ENCODE data around the gene OR8B4. TPM values are rescaled to one million over a fixed set of nuclear protein-coding genes. Genes with fewer than 3 reads are reported as not detected.
"Not testable (repeated sequence)": the region's sequence is repeated elsewhere in the genome, so short reads cannot be mapped to it uniquely, and the experiment has no call there.

Gene OR8B4
- total and polyA plus RNA-seq, 4 donors, result not detected

GRCh38 chr11:124463990-124464389 is 39.3 kb upstream of the OR8B4 start:
- no peak for TF ChIP-seq CTCF (IDR thresholded peaks at IDR 0.05; ENCODE audit: control extremely low read depth, extremely low read depth)
- no peak overlapping the region for H3K9ac ChIP-seq (ENCODE audit: insufficient read depth in 1 of 2, low read length in 2 of 2)
- H3K4me1 ChIP-seq (ENCODE audit: control insufficient read depth in 5 of 5, insufficient read depth in 5 of 5, low read length in 5 of 5), result no peaks in the 10 kb centered on the region

GRCh38 chr11:124463324-124463723 is 38.7 kb upstream of the OR8B4 start:
- 79% methylated on average over 3 of the region's 3 CpGs for WGBS, 2 donors
- TF ChIP-seq CTCF (IDR thresholded peaks at IDR 0.05; ENCODE audit: control extremely low read depth, extremely low read depth), result no peak

More at GRCh38 chr11:124463990-124464389, 39.3 kb upstream of the OR8B4 start:
- no peaks in the 10 kb centered on the region for H3K27me3 ChIP-seq (ENCODE audit: control insufficient read depth in 3 of 3, insufficient read depth in 3 of 3, low read length in 2 of 3)
- ATAC-seq (ENCODE audit: insufficient read depth, low FRiP score), result no peak
- no peak overlapping the region for H3K4me3 ChIP-seq
- H3K36me3 ChIP-seq (ENCODE audit: control insufficient read depth in 4 of 4, insufficient read depth in 4 of 4, low read length in 4 of 4), result no peaks in the 10 kb centered on the region
- no peak overlapping the region for H3K27ac ChIP-seq (ENCODE audit: low read depth in 1 of 2, low read length in 1 of 2)
- no peak for DNase-seq
- 87 to 91% methylated on average over 5 of the region's 5 CpGs for WGBS, 2 donors
- peaks cover 0 to 5% (median 0%) of the 10 kb centered on the region in 4 donors for H3K9me3 ChIP-seq (ENCODE audit: control insufficient read depth in 4 of 4, insufficient read depth in 3 of 4, low read length in 3 of 4)

GRCh38 chr11:124460459-124460858 is 35.8 kb upstream of the OR8B4 start:
- Histone ChIP-seq H3K27ac (ENCODE audit: low read depth in 1 of 2, low read length in 1 of 2) (no peak overlapping the region), H3K9me3 (ENCODE audit: control insufficient read depth in 4 of 4, insufficient read depth in 3 of 4, low read length in 3 of 4) (peaks cover 0 to 5% (median 0%) of the 10 kb centered on the region in 4 donors), H3K27me3 (ENCODE audit: control insufficient read depth in 3 of 3, insufficient read depth in 3 of 3, low read length in 2 of 3) (no peaks in the 10 kb centered on the region), H3K4me3 (no peak overlapping the region), H3K4me1 (ENCODE audit: control insufficient read depth in 5 of 5, insufficient read depth in 5 of 5, low read length in 5 of 5) (no peaks in the 10 kb centered on the region), H3K9ac (ENCODE audit: insufficient read depth in 1 of 2, low read length in 2 of 2) (no peak overlapping the region), H3K36me3 (ENCODE audit: control insufficient read depth in 4 of 4, insufficient read depth in 4 of 4, low read length in 4 of 4) (no peaks in the 10 kb centered on the region)
- DNase-seq (no peak), ATAC-seq (ENCODE audit: insufficient read depth, low FRiP score) (no peak)
- TF ChIP-seq CTCF (IDR thresholded peaks at IDR 0.05; ENCODE audit: control extremely low read depth, extremely low read depth), result no peak
- 62 to 80% methylated on average over 1 of the region's 1 CpG for WGBS, 2 donors

More at GRCh38 chr11:124463324-124463723, 38.7 kb upstream of the OR8B4 start:
- H3K27me3 ChIP-seq (ENCODE audit: control insufficient read depth in 3 of 3, insufficient read depth in 3 of 3, low read length in 2 of 3), result no peaks in the 10 kb centered on the region
- H3K4me1 ChIP-seq (ENCODE audit: control insufficient read depth in 5 of 5, insufficient read depth in 5 of 5, low read length in 5 of 5), result no peaks in the 10 kb centered on the region
- H3K9me3 ChIP-seq (ENCODE audit: control insufficient read depth in 4 of 4, insufficient read depth in 3 of 4, low read length in 3 of 4), result peaks cover 0 to 5% (median 0%) of the 10 kb centered on the region in 4 donors
- no peak for ATAC-seq (ENCODE audit: insufficient read depth, low FRiP score)
- no peak overlapping the region for H3K4me3 ChIP-seq
- H3K36me3 ChIP-seq (ENCODE audit: control insufficient read depth in 4 of 4, insufficient read depth in 4 of 4, low read length in 4 of 4), result no peaks in the 10 kb centered on the region
- no peak overlapping the region for H3K9ac ChIP-seq (ENCODE audit: insufficient read depth in 1 of 2, low read length in 2 of 2)
- no peak overlapping the region for H3K27ac ChIP-seq (ENCODE audit: low read depth in 1 of 2, low read length in 1 of 2)
- DNase-seq, result no peak

GRCh38 chr11:124459379-124459778 is 34.7 kb upstream of the OR8B4 start:
- H3K27me3 ChIP-seq (ENCODE audit: control insufficient read depth in 3 of 3, insufficient read depth in 3 of 3, low read length in 2 of 3); H3K4me3 ChIP-seq; H3K9me3 ChIP-seq (ENCODE audit: control insufficient read depth in 4 of 4, insufficient read depth in 3 of 4, low read length in 3 of 4); ATAC-seq (ENCODE audit: insufficient read depth, low FRiP score); H3K36me3 ChIP-seq (ENCODE audit: control insufficient read depth in 4 of 4, insufficient read depth in 4 of 4, low read length in 4 of 4); H3K4me1 ChIP-seq (ENCODE audit: control insufficient read depth in 5 of 5, insufficient read depth in 5 of 5, low read length in 5 of 5); H3K9ac ChIP-seq (ENCODE audit: insufficient read depth in 1 of 2, low read length in 2 of 2); H3K27ac ChIP-seq (ENCODE audit: low read depth in 1 of 2, low read length in 1 of 2); DNase-seq: not testable (repeated sequence)
- WGBS, 2 donors, result 90 to 96% methylated on average over 7 of the region's 7 CpGs
